HG02588 (cell line): ENCODE data around the gene TNNT2.

ENCODE experiments used
- ATAC-seq: cut with Tn5 transposase; IDR thresholded peaks from one replicate; pipeline ENCODE4 v1.9.1; 2021; ENCODE audit warnings: mild to moderate bottlenecking, moderate library complexity; ENCODE audit not compliant: unreplicated experiment

The TNNT2 gene

DNA sequence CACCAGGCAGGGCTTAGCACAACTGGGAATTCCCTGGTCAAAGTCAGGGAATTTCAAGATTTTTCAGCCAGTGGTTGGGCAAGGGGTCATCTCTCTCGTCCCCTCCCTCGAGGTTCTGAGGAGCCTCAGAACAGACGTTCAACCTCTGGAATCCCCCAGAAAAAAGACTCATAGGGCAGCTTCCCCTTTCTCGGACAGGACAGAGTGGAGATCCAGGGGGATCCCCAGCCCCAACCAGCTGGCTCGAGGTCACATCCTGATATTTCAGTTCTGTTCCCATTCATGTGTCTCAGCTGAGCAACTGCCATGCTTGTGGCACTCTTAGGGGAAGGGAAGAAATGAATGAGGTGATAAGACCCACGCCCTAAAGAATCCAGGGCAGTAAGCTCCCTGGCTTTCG is 26.6 kb upstream of the TNNT2 start:
- peak; percentile 37 for ATAC-seq

DNA sequence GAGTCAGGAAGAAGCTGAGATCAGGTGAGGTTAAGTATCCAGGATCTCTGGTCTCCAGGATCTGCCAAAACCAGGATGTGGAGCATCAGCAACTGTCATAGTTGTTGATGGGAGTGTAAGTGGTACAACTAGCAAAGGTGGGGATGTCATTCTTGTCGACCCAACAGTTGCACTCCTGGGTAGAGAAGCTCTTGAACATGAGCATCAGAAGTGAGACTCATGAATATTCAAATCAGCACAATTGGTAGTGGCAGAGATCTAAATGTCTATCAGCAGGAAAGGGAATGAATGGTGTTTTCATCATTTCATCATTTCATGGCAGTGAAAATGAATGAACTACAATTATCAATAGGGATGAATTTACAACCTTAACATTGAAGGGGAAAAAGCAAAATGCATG is 25.9 kb upstream of the TNNT2 start:
- no peak for ATAC-seq

DNA sequence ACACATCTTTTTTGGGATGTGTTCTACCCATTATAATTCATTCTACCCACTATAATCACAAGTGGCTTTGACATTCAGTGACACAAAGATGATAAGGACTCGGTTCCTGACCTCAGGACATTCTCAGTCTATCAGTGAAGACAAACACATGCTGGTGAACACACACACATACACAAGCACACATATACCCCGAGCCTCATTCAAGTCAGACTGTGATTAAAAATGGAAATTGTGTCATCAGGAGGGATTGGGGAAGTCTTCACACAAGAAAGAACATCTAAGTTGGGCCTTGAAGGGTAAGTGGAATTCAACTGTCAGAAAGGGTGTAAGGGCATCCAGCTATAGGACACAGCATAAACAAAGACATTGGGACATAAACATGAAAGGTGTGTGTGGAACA is 24.2 kb upstream of the TNNT2 start:
- no peak for ATAC-seq

DNA sequence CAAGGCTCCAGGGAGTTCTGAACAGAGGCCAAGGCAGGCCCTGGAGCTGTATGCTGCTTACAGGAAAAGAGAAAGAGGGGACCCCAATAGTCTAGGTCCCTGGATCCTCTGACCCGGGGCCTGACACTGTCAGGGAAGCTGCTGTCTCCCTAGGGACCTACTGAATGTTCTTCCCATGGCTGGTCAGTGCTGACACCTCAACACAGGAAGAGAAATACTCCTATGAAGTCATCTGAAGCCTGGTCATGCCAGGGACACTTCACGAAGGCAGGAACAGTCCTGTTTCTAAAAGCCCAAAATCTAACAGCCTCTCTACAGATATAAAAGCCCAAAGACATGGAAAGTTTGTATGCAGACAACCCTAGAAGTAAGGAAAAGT is 23.4 kb upstream of the TNNT2 start:
- no peak for ATAC-seq

DNA sequence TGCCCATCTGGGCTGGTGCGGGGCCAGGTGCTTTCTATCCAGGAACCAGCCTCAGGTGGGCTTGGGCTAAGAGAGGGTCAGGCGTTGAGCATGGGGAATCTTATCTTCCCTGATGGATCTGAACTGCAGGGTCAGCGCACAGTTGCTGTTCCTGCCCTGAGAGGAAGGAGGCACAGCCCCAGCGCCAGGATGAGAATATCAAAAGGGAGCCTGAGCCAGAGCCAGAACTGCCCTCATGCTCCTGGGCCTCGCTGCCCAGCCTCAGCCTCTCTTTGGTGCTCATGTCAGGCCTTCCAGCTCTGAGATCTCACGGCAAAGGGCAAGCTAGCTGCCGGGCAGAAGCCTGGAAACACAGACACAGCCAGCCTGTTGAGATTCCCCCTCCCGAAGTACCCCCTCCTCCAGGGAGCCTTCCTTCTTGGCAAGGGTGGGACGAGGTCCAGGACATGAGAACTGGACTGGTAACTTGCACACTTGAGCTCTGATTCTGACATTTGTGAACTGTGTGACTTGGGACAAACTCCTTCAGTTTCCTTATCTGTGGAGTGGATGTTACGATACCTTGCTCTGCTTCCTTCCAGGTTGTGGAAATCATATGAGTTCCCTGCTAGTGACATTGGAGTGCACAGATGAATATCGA is 22.9 kb upstream of the TNNT2 start:
- ATAC-seq, result no peak

DNA sequence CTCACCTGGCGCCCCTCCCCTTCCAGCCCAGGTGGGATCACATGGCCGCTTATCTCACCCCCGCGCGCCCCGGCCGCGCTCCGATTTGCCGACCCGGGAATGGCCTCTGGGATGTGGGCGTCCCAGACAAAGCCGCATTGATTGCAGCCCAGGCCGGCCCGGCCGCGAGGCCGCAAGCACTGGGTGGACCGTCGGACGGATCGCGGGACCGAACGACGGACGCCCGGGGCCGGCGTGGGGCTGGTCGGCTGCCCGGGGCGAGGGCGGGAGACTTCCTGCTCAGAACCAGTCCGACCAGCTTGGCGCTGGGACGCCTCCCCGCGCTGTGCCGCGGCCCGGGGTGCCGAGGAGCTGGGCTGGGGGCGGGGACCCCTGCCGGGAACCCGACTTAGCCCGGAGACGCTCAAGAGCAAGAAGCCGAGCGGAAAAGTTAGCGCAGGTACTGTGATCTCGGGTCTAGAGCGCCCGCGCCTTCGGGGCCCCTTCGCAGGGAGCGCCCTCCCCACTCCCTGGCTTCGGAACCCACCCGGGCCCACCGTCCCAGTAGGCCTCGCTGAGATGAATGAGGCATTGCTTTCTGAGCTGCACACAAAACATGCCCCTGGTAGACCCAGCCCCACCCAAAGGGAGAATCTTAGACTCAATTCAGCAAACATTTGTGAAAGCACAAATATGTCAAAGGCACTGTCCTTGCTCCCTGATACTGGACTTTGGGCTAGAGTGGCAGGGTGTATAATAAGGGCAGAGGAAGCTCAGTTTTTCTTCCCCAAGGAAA is 22.1 kb upstream of the TNNT2 start:
- ATAC-seq, result no peak

DNA sequence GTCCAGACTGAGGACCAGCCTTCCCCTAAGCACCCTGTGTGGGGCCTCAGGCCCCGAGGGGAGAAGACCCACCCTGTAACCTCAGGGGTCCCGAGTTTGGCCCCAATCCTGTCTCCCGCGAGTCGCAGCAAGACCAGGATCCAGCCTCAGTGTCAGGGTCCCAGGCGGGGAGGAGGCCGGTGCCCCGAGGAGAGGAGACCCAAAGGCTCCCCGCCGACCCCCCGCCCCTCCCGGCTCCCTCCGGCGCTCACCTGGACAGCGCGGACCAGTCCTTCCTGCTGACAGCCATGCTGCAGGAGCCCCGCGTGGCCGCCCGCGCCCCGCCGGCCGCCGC is 21.5 kb upstream of the TNNT2 start, which contains the start of gene LAD1:
TSS of gene LAD1 (minus strand) at position 307 of the 334 bp plus-strand sequence. CDS start at position 289, 18 bp downstream.
- no peak for ATAC-seq

DNA sequence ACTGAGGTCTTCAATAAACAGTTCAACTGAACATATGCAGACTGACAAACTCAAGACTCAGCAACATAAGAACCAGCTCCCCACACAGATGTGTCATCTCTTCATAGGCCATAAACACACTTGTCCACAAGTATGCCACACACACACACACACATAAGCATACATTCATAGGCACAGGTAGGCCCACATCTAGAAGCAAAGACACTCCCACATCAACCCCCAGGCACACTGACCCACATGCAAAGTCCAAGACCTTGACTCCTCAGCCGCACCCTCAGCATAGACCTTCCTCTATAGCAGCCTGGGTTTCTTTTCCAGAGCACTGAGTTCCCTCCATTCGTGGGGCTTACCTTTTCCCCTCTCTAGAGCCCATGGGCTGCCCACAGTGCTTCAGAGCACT is 20.2 kb upstream of the TNNT2 start:
- no peak for ATAC-seq

DNA sequence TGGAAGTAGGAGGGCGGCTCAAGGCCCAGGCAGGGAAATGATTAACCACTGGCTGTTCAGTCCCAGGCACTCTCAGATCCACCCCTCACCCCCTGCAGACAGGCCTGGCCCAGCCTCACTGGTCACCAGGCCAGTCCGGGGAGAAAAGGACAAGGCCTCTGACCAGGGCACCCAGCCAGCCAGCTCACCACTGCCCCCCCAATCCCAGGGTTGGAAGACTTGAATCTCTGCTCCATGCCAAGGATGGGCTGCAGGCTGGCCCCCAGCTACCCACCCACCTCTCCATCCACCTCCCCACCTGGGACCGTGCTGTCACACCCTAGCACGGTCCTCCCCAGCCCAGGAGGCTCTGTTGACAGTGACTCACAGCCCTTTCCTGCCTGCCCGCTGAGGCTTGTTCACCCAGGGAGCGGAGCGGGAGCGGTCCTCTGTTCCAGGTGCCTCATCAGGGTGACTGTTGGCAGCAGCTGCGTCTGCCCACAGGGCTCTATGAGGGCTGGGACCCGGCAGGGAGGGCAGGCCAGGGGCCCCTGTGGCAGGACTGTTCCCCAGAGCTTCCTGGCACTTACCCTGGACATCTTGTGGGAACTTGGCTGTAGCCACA is 19.5 kb upstream of the TNNT2 start:
- no peak for ATAC-seq

DNA sequence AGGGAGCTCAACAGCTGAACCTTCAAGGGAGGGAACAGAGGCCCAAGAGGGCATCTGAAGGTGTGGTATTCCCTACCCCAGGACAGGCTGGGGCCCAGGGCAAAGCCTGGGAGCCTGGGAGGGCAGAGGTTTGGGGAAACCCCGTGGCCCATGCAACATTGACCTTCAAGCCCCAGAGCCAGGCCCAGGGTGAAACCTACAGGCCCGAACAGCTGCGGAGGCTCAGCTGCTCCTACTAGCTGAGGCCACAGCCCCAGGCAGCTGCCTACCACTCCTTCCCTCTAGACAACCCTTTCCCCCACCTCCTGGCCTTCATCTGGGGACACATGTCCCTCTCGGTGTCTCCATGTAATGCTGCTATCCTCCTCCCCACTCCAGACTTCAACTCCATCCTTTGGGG is 18.5 kb upstream of the TNNT2 start:
- ATAC-seq, result no peak

DNA sequence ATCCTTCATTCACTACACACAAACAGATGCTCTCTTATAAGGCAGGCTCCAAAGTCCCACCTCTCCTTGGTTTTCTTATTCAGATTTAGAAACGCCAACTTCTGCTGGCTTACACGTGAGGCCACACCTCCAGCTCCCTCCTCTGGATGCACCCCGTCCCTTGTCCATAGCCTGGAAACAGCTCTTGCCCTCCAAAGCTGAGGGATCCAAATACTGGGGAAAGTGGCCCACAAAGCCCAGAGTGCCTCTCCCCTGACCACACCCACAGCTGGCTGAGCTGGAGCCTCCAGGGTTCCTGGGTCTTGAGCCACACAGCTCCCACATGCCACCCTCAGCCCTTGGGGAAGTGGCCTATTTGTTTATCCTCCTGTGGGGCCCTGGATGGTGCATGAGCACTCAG is 17.1 kb upstream of the TNNT2 start:
- no peak for ATAC-seq

DNA sequence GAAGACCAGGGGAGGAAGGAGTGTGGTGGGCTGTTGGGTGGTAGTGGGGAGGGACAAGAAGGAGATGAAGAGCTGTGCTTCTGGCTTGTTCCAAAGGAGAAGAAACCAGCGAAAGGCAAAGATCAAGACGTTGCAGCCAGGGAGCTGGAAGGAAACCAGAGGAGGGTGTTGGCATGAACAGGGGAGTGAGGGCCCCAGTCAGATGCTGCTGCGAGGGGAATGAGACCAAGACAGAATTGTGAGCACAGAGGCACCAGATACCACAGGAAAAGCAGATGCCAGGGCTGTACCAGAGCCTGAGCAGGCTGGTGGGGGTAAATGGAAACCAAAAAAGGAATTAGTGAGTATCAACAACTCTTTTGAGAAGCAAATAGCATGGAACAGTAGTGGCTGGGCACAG is 15.6 kb upstream of the TNNT2 start:
- ATAC-seq, result no peak

DNA sequence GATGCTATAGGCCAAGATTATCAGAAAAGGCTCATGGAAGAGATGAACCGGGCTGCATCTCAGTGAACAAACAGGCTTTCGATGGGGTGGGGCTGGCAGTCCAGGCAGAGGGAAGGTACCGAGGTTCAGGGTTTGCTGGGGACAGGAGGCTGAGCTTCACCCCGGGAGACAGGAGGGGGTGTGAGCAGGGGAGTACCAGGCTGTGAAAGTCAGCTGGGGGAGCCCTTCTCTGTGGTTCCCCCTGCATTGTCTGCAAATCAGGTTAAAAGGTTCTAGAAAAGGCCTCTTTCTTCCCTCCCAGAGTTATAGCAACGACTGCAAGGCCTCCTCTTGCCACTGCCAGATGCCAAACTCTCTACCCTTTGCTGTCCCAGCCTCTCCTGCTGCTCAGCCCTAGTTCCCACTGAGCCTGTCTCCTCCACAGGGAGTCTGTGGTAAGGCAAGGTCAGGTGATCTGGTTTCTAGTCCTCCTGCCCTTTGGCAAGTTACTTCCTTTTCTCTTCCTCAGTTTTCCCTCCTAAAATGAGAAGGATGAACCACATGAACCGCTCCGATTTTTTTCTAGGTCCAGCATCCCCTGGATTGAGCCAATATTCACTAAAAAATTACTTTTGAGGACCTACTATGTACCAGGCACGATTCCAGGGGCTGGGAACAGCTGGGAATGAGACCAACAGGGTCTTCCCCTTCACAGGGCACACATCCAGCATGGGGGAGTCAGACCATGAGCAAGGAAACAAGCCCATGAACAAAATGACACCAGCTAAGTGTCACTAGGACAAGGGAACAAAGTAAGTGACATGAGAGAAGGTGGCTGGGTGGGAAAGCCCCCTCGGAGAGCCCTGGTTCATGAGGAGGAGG is 14.4 kb upstream of the TNNT2 start:
- ATAC-seq, result no peak

DNA sequence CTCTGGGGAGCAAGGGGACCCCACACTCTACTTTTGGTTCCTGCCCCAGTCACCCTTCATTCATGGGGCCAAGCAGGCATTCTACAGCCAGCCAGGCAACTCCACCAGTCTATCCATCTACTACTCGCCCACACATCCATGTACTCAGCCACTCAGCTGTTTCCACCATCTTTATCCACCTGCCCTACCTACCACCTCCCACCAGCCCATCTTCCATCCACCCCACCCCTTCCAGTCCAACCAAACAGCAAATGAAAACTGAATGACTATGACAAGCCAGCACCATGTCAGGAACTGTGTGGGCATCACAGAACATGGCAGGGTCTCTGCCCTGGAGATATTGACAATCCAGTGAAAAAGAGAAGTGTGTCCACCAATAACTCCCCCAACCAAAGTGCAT is 13.7 kb upstream of the TNNT2 start:
- no peak for ATAC-seq

DNA sequence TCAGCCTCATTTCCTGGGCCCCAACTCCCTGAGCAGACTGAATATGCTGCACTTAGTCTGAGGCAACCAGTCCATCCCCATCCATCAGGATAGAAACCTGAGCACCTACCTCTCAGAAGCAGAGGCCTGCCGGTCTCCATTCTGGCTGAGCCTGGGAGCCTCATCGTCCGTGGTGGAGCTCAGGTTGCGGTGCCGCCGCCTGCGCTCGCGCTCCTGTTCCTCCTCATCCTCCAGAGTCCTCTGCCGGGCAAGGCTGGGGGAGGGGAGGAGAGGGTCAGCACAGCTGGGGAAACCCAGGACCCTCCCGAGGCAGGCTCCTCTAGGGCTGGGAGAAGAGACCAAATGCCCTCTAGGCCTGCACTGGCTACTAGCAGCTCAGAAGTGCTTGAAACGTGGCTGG is 11.6 kb upstream of the TNNT2 start:
- no peak for ATAC-seq

DNA sequence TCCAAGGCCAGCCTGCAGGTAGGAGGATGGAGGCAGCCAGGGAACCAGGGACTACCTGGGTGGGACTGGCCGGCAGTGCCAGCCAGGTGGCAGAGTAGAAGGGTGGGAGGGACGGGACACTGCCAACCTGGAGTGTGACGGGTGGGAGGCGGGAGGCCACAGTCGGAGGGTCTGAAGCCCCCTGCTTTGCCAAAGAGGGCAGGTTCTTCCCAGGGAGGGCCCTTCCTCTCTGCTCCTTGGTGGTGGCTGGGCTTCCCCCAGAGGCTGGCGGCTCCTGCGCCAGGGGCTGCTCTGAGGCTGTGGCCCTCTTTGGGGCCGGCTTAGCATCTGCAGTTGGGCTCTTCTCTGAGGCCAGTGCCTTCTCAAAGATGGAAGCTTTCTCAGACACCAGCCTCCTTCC is 8.7 kb upstream of the TNNT2 start:
- no peak for ATAC-seq

DNA sequence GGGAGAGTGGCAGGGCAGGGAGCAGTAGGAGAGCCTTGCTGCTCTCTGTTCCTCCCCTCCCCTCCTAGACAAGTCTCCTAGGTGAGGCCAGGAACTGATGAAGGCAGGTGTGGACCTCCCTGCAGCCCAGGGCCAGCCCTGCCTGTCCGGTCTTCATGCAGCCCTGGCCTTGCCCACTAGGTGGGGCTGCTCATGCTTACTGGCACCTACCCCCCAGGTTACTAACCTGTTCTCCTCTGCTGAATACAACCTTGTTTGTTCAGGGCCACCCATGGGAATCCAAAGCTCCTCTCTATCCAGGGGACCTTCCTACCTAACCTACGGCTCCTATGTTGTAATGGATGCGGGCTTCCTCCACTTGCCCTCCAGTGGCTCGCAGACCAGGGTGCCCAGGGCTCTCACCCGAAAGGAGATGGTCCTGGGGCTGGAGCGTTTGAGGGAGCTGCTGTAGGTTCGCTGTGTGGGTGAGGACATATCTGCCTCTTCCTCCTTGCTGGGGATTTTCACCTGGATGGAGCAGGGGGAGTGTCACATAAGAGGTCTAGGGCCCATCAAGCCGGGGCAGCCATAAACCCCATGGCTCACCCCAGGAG is 7.9 kb upstream of the TNNT2 start:
- peak; percentile 76 for ATAC-seq

DNA sequence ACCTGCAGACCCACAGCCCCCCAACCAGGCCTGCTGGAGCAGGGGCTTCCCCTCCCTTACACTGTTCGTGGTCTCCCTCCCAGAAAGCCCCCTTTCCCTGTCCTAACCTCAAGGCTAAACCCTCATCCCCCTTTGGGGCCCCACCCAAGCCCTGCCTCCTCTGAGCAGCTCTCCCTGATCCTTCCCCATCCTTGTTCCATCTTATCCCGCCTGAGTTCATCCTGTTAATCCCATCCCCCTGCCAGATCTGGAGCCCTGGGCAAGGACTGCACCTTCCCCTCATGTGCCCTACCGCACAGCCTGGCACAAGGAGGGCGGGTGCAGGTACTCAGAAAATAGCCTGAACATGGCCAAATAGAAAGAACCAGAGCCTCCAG is 6.9 kb upstream of the TNNT2 start:
- no peak for ATAC-seq

DNA sequence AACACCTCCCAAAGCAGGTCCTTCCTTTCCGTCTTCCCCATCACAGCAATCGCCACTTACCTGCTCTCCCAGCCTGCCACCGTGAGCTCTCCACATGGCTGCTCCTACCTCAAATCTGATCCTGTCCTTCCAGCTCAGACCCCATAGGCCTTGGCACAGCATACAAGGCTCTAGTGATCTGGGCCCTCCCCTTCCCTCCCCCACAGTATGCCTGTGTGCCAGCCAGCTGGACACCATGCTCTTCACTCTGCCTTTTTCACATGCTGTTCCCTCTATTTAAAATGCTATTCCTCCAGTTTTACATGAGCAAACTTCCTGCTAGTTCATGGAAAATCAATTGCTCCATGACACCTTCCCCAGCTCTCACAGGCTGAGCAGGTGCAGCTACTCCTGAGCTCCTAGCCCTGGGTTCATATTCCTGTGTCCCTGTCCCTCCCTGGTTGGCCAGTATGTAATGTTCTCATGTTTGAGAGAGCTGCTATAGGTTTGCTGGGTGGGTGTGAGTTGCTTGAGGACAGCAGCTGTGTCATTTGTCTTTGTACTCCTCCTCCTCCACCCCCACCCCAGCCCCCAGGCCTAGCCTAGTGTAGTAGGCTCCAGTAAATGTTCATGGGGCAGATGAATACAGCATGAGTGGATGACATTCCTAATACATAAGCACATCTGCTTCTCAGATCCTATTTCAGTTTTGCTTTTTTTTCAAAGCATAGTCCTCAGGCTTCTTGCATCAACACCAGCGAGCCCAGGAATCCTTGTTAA is 6.3 kb upstream of the TNNT2 start:
- no peak for ATAC-seq

DNA sequence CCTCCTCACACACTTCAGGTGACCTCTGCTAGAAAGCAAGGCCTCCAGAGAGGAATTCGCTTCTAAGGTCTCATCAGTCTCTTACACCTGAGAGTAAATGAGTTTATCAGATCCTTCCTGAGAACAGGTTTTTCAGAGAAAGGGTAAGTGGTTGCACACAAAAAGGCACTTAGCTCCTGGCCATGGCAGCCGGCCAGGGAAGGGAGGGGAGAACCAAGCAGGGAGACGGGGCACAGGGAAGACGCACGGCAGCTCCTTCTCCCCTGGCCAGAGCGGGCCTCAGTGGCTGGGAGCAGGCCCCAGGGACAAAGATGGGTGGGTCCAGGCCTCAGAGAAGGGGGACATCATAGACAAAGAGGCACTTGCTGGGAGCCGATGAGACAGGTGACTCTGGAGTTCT is 3.6 kb upstream of the TNNT2 start:
- no peak for ATAC-seq
